HG03064 (cell line): ENCODE results near the gene NR3C2.

ENCODE experiments used
- ATAC-seq: cut with Tn5 transposase; IDR thresholded peaks from one replicate; pipeline ENCODE4 v1.9.1; 2021; ENCODE audit warnings: low read depth; ENCODE audit not compliant: unreplicated experiment

Gene NR3C2

GRCh38 chr4:148268835-148269234 is 173.4 kb downstream of the NR3C2 start:
- no peak for ATAC-seq

GRCh38 chr4:148266921-148267320 is 175.3 kb downstream of the NR3C2 start:
- ATAC-seq: no peak

- ATAC-seq: no peak
These were observed 176.0 kb downstream of the NR3C2 start for GRCh38 chr4:148266240-148266639.

- ATAC-seq: no peak
These were observed 176.6 kb downstream of the NR3C2 start for GRCh38 chr4:148265627-148266026.

GRCh38 chr4:148263802-148264201 is 178.4 kb downstream of the NR3C2 start:
- no peak for ATAC-seq

DNA sequence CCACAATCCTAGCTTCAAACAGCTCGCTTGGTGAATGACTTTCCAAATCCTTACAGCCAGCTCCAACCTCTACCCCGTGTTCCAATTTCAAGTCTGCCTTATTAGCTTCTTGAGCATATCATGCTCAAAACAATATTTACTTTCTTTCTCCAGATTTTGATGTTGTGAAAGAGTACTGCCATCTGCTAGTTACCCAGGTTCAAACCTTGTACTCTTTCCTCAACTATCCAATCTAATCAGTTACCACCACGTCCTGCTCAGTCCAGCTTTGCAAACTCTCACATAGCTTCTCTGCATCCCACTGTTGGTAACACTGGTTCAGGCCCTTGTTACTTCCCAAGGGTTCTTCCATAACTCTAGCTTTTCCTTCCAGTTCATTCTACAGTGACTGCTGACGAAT is 179.1 kb downstream of the NR3C2 start:
- no peak for ATAC-seq

GRCh38 chr4:148261848-148262247 is 180.4 kb downstream of the NR3C2 start:
- no peak for ATAC-seq

- ATAC-seq: no peak
These were observed 182.4 kb downstream of the NR3C2 start for GRCh38 chr4:148259841-148260240.

- no peak for ATAC-seq
These were observed 183.7 kb downstream of the NR3C2 start for GRCh38 chr4:148258535-148258934.

GRCh38 chr4:148255344-148255720 is 186.9 kb downstream of the NR3C2 start:
- ATAC-seq: no peak

GRCh38 chr4:148254621-148255343 is 187.4 kb downstream of the NR3C2 start:
- ATAC-seq: no peak

DNA sequence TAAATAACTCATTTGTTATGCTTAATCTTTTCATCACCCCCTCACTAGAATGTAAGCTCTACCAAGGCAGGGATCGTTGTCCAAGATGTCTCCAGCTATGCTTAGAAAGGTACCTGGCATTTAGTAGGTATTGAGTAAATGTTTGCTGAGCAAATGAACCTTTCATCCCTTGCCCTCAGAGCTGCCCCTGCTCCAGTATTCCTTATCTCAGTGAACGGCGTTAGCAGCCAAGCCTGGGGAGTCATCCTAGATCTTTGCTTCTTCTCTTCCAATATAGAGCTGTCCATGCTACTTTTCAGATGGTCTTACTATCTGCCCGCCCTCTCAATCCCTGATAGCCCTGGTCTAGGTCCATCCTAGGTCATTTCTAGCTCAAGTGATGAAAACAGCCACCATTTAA is 188.4 kb downstream of the NR3C2 start:
- ATAC-seq: no peak

DNA sequence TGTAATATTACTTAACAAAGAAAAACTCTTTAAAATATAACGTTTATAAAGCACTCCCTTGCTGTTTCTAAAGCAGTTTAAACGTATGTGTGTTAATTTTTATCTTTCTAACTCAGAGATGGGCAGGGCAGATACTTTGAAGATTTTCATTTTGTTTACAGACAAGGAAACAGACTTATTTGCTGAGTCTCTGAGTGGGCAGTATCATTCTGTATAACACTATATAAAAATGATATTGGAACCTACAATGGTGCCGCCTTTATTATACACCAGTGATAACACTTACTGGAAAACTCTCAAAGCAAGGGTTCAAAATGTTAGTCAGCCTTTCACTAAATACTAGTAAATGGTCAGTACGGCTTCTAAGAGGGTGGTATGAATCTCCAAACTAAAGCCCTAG is 193.4 kb downstream of the NR3C2 start:
- no peak for ATAC-seq

GRCh38 chr4:148245015-148245414 is 197.2 kb downstream of the NR3C2 start:
- ATAC-seq: no peak

GRCh38 chr4:148243837-148244236 is 198.4 kb downstream of the NR3C2 start:
- ATAC-seq: no peak

DNA sequence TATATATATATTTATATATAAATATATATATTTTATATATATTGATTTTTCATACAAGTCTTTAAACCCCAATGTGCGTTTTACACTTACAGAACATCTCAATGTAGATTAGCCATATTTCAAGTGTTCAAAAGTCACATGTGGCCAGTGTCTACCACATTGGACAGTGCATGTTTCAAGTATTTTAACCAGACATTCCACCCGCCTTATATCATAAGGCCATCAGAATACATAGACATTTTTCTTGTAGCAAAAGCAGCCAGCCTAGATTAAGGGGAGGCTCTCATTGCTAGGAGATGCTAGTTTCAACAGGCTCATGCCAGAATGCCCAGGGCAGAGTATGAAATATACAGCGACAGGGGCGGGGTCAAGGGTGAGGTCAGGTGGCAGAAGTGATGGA is 202.0 kb downstream of the NR3C2 start:
- ATAC-seq: no peak

DNA sequence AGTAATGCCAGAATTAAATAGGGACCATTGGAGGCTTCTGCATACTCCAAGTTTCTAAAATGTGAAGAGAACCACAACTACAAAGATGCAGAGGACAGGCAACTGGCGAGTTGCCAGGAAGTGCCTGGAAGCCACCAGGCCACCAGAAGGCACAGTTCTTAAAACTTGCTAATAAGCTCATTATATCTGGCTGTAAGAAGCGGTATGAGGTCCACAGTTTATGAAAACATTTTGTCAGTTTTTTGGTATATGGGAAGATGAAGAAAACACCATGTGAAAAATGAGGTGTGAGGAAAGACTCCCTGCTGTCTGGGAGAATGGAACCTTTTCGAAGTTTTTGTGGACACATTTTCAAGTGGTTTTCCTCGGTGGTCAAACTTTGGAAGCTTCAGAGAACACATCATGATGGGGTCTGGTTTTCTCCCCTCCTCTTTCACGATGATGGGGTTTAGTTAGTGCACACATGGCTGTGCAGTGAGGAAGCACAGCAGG is 202.7 kb downstream of the NR3C2 start:
- ATAC-seq: no peak

DNA sequence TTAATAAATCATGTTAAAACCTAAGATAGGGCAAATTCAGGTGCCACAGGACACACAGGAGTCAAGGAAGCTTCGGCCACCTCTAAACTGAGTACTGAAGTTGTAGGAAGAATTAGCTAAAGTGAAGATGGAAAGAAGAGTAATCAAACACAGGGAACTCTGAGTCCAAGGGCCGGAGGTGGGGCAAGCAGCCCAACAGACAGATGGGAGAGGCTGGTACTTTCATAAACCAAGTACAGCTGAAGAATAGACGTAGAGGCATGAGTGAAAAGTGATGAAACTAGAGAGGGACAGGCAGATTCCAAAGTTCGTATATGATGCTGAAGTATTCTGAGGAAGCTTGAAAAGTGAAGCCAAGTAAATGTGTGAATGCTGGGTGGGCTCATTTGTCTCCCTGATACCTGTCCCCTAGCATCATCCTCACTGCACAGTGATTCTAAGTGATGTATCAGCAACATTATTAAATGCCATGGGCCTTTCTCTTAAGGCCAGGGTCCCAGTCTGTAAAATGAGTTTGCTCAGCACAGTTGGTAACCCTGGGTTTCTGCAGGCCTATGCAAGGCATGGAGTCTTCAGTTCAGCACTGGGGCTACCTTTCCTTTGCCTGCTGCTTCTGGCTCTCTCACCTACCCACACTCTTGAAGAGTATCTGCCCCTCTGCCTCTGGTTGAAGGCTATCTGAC is 203.3 kb downstream of the NR3C2 start:
- no peak for ATAC-seq

GRCh38 chr4:148238086-148238485 is 204.1 kb downstream of the NR3C2 start:
- no peak for ATAC-seq

DNA sequence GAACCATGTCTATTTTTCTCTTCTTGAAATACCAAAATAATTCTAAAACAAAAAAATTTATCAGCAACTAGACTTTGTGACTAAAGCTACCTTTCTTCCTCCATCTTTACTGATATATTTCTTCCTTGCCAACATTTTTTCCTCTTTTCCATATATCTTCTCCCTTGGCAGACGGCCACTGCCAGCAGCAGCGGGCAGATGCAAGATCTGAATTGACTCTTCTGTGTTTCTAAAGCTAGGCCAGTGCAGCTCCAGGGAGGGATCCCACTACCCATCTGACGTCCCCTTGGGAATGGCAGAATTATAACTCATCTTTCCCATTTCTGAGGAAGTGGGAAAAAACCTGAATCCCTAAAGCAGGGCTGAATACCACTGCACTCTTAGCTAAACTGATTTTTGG is 206.4 kb downstream of the NR3C2 start:
- no peak for ATAC-seq

DNA sequence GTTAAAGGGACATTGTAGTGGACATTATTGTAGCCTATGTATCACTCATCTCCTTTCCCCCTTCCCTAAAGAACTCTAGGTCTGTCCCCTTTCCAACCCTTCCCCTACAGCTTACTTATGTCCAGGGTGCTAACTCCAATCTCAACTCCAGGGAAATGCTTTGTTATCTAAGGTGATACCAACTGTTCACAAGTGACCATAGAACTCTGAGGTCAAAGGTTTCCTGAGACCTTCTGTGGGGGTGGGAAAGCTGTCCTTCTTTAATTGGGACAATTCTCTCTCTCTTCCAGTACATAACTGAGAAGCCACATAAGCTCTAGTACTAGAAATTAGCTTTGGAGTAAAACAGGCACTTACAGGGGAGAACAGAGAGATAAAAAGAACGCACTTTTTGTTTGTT is 212.4 kb downstream of the NR3C2 start:
- ATAC-seq: no peak

- no peak for ATAC-seq
These were observed 213.2 kb downstream of the NR3C2 start for GRCh38 chr4:148229028-148229427.
